PFSK-1 (cell line): ENCODE results near the gene LIN28B.

Experiments used
- FOXP2 ChIP-seq: optimal IDR thresholded peaks from 2 replicates; pipeline ENCODE3; 2011; ENCODE audit warnings: borderline replicate concordance, control low read depth, inconsistent platforms; ENCODE audit not compliant: insufficient read depth; ENCODE audit errors: extremely low read length, extremely low read depth
- POLR2AphosphoS5 ChIP-seq: IDR thresholded peaks from 2 replicates; pipeline ENCODE4 v1.6.1; 2012; ENCODE audit warnings: low read depth, mild to moderate bottlenecking, control low read depth, low read length, moderate library complexity
- SIN3A ChIP-seq: IDR thresholded peaks from 2 replicates; pipeline ENCODE4 v1.6.1; 2012; ENCODE audit warnings: mild to moderate bottlenecking, low read length, moderate library complexity, borderline replicate concordance; ENCODE audit not compliant: insufficient read depth
- TAF1 ChIP-seq: IDR thresholded peaks from 2 replicates; pipeline ENCODE4 v1.6.1; 2012; ENCODE audit warnings: low read length, control low read depth, borderline replicate concordance; ENCODE audit not compliant: insufficient read depth

DNA sequence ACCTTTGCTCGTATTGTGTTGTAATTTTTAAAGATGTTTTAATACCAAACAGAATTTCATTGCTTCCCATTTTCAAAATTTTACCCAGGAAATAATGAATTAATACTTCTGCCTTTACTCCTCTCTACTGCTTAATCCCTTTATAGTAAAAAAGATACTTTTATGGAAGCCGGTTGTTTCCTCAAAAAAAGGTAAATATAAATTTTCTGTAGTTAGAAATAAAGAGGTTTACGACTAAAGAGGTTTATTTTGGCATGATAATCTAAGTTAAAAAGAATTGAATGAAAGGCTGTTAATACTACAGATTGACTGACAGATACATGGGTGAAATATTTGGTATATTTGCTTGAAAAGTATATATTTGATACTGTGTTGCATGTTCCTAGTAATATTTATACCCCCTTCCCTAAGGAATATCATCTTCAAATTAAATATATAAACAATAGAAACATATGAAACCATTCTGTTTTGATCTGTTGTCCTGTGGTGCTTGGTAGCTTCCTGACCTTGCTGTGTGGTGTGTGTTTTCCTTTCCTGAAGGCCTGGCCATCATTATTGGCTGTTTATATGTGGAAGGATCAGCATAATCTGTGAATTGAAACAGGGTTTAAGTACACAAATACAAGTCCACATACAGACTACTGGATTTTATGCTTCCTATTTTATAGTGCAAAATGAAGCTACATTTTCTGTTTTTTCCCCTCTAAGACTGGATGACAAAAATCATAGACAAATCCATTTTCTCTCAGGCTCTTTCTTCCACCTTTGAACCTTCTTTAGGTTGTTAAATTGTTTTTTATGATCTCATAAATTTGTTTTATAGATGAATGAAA is 2.3 kb downstream of the LIN28B start:
- TF ChIP-seq TAF1, result no peak
- no peak for TF ChIP-seq POLR2AphosphoS5
- no peak for TF ChIP-seq SIN3A
- no peak for TF ChIP-seq FOXP2
